Heart right ventricle (tissue), 16 donors: ENCODE results near the gene B4GALT6. TPM values are rescaled to one million over a fixed set of nuclear protein-coding genes. Genes with fewer than 3 reads are reported as not detected.

Experiments used
- ATAC-seq, 8 donors: fragments of 200-7000 bp; cut with Tn5 transposase; one replicate each; pipeline ENCODE4 v1.9.1; 2020; ENCODE audit warnings: mild to moderate bottlenecking in 8 of 8, moderate library complexity in 8 of 8, moderate number of reproducible peaks in 1 of 8
- DNase-seq, 2 donors: peaks; one replicate each; pipeline ENCODE4 v3.0.0-alpha.2; 2020
- H3K27ac ChIP-seq, 10 donors: fragments of 200-600 bp; sonication (generic) in 2 of 10; one replicate each; pipeline versions ENCODE4 v1.5.0 to v1.8.0; 2020 to 2022; ENCODE audit warnings: mild to moderate bottlenecking in 3 of 10
- H3K27me3 ChIP-seq, 7 donors: fragments of 200-600 bp; one replicate each; pipeline ENCODE4 v1.8.0; 2021 to 2022; ENCODE audit warnings: mild to moderate bottlenecking in 2 of 7
- H3K36me3 ChIP-seq, 9 donors: fragments of 200-600 bp; sonication (generic) in 1 of 9; one replicate each; pipeline versions ENCODE4 v1.5.0 to v1.8.0; 2020 to 2022; ENCODE audit warnings: mild to moderate bottlenecking in 2 of 9
- H3K4me1 ChIP-seq, 9 donors: fragments of 200-600 bp; sonication (generic) in 1 of 9; one replicate each; pipeline versions ENCODE4 v1.5.0 to v1.8.0; 2020 to 2022; ENCODE audit warnings: mild to moderate bottlenecking in 4 of 9
- H3K4me3 ChIP-seq, 10 donors: fragments of 200-600 bp; sonication (generic) in 2 of 10; one replicate each; pipeline versions ENCODE4 v1.5.0 to v1.8.0; 2020 to 2022; ENCODE audit warnings: mild to moderate bottlenecking in 7 of 10, moderate library complexity in 2 of 10
- H3K9me3 ChIP-seq, 11 donors: fragments of 200-600 bp in 10 of 11; sonication (generic) in 2 of 11; one replicate each; pipeline versions ENCODE4 v1.5.0 to v1.8.0; 2013 to 2022; ENCODE audit warnings: mild to moderate bottlenecking in 2 of 11, control low read depth in 1 of 11, moderate library complexity in 1 of 11
- CTCF ChIP-seq, 9 donors: fragments of 200-600 bp; sonication (generic) in 2 of 9; IDR thresholded peaks; one replicate each; pipeline versions ENCODE4 v1.5.0 to v1.8.0; 2021 to 2022; ENCODE audit warnings: antibody characterized with exemption in 9 of 9, mild to moderate bottlenecking in 5 of 9, moderate library complexity in 1 of 9
- WGBS, 2 donors: extraction: QIAGEN DNeasy Blood & Tissue Kit; methylation state at CpG; one replicate each; pipeline ENCODE4 v1.1.7; 2013; ENCODE audit warnings: inconsistent platforms in 1 of 2; 5-methylcytosine and 5-hydroxymethylcytosine counted together
- intact Hi-C, 10 donors: fragments of 100-400 bp; cut with DNase I; formaldehyde crosslinking; loops; one replicate each; pipeline versions ENCODE4 v1.11.1 to v1.14.2; 2022
- polyA plus RNA-seq, 2 donors: library from polyadenylated mRNA; stranded (reverse); fragments of 200-250 nt; gene quantifications; one replicate each; pipeline ENCODE4 v1.2.3, GENCODE V29; 2013
- total RNA-seq, 10 donors: library from RNA; stranded (reverse); fragmentation: NEBNext Ultra II Directional in 3 of 10; extraction: Animal tissue kit (Norgen Biotek cat#: 25700) in 3 of 10; gene quantifications; one replicate each; pipeline versions ENCODE4 v1.2.1 to v1.2.4, GENCODE V29; 2021 to 2023
- donor health status: Arrhythmogenic right ventricular cardiomyopathy.
- donor health status: ischemic (EF 13 %, LVEDD 7.1; RV severe dilation, severe dysfunction).
- donor health status: healthy with polysubstance abuse.
- donor health status: DM: no; HTN: yes; CAD: no.
- donor health status: DM: no; HTN: no; CAD: no.
- donor health status: ischemic (EF 25% LVEDD 6.9; RV normal size, moderate dysfunction).
- donor health status: ischemic (EF 25% LVEDD 5.7; RV mildly dilated, moderate dysfunction).
- donor health status: healthy.
- donor health status: DM: yes; HTN: yes; CAD: no.
- donor health status: Ischemic cardiomyopathy.
- donor health status: ischemic (EF 35%, LVEDD 5.7; RV mildly dilated, moderate dysfunction).
- donor health status: nonischemic (EF 11% LVEDD 7.7; RV severe dilation, severe dysfunction).
- donor health status: DM: yes; HTN: yes; CAD: no.
- donor health status: PGD.
- donor health status: ischemic (EF 29% LVEDD 5.4; RV normal size, mild dysfunction).
- donor health status: nonischemic (EF 23%, LVEDD 6.1; RV moderate dilation, normal function).

B4GALT6 gene
- total and polyA plus RNA-seq, 12 donors: 0.61 to 19.6 (median 7.8) TPM

GRCh38 chr18:31657823-31658669 is 26.3 kb downstream of the B4GALT6 start:
- DNase-seq (no peak), ATAC-seq (no peak)
- Histone ChIP-seq H3K36me3 (no peaks in the 10 kb centered on the region), H3K27ac (no peak overlapping the region), H3K9me3 (no peaks in the 10 kb centered on the region), H3K4me1 (peaks cover 0 to 8% (median 0%) of the 10 kb centered on the region in 9 donors), H3K27me3 (no peaks in the 10 kb centered on the region), H3K4me3 (no peak overlapping the region)
- WGBS, 2 donors: 82 to 85% methylated on average over 12 of the region's 12 CpGs
- TF ChIP-seq CTCF (IDR thresholded peaks at IDR 0.05): no peak
- intact Hi-C loops: no loop called here

DNA sequence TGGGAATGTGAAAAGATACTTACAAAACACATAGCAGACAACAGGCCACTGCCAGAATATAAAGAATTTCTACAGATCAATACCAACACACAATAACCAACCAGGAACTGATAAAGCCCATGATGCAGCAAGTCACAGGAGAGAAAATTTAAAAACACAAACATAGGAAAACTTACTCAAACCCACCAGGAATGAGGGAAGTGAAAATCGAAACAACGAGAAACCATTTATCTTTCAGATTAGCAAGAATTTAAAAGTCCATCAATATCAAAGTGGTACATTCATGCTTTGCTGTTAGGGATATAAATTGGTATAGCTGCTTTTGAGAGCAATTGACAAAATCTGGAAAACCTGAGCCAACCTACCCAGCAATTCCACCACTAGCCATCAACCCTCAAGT is 27.6 kb downstream of the B4GALT6 start:
- no peak for ATAC-seq
- Histone ChIP-seq H3K27me3 (no peaks in the 10 kb centered on the region), H3K36me3 (no peaks in the 10 kb centered on the region), H3K4me1 (peaks cover 0 to 8% (median 0%) of the 10 kb centered on the region in 9 donors), H3K9me3 (no peaks in the 10 kb centered on the region), H3K4me3 (no peak overlapping the region), H3K27ac (no peak overlapping the region)
- no peak for DNase-seq
- TF ChIP-seq CTCF (IDR thresholded peaks at IDR 0.05): no peak
- intact Hi-C loops: no loop called here
- WGBS, 2 donors: 91 to 95% methylated on average over 2 of the region's 2 CpGs

DNA sequence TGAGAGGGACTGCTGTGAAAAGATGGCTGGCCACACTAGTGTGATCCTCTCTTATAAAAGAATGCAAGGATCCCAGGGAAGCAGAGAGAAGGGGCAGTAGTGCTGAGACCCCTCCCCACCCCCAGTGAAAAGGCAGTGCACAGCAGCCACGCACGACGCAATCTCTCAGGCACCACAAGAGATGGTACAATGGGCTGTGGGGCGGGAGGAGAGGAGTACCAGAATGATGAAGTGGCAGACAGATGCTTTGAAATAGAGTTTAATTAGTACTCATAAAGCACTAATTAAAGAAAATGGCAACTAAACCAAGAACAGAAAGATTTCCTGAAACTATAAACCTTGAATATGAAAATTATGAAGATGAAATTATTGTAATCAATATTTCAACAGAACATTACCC is 29.0 kb downstream of the B4GALT6 start:
- Histone ChIP-seq H3K27me3 (no peaks in the 10 kb centered on the region), H3K4me3 (no peak overlapping the region), H3K27ac (no peak overlapping the region), H3K36me3 (no peaks in the 10 kb centered on the region), H3K4me1 (peaks cover 0 to 8% (median 0%) of the 10 kb centered on the region in 9 donors), H3K9me3 (no peaks in the 10 kb centered on the region)
- TF ChIP-seq CTCF (IDR thresholded peaks at IDR 0.05): no peak
- DNase-seq: no peak
- WGBS, 2 donors: 99 to 100% methylated on average over 4 of the region's 4 CpGs
- intact Hi-C loops: no loop called here
- ATAC-seq: no peak

- Histone ChIP-seq H3K4me3 (no peak overlapping the region), H3K27ac (no peak overlapping the region), H3K4me1 (no peaks in the 10 kb centered on the region), H3K27me3 (no peaks in the 10 kb centered on the region), H3K9me3 (no peaks in the 10 kb centered on the region), H3K36me3 (no peaks in the 10 kb centered on the region)
- WGBS, 2 donors: 95 to 98% methylated on average over 3 of the region's 3 CpGs
- no peak for TF ChIP-seq CTCF (IDR thresholded peaks at IDR 0.05)
- ATAC-seq: no peak
- intact Hi-C loops: no loop called here
- no peak for DNase-seq
These were observed 31.5 kb downstream of the B4GALT6 start for GRCh38 chr18:31652877-31653276.
